ENCODE results near the gene PAOX. TPM values are rescaled to one million over a fixed set of nuclear protein-coding genes. Genes with fewer than 3 reads are reported as not detected.

Gene PAOX
- total and polyA plus RNA-seq, 2 of the 13 experiments (the other 11 are each of a cell fraction or from before 2014, with no cell fraction given) = 0.49 to 0.77 TPM

DNA sequence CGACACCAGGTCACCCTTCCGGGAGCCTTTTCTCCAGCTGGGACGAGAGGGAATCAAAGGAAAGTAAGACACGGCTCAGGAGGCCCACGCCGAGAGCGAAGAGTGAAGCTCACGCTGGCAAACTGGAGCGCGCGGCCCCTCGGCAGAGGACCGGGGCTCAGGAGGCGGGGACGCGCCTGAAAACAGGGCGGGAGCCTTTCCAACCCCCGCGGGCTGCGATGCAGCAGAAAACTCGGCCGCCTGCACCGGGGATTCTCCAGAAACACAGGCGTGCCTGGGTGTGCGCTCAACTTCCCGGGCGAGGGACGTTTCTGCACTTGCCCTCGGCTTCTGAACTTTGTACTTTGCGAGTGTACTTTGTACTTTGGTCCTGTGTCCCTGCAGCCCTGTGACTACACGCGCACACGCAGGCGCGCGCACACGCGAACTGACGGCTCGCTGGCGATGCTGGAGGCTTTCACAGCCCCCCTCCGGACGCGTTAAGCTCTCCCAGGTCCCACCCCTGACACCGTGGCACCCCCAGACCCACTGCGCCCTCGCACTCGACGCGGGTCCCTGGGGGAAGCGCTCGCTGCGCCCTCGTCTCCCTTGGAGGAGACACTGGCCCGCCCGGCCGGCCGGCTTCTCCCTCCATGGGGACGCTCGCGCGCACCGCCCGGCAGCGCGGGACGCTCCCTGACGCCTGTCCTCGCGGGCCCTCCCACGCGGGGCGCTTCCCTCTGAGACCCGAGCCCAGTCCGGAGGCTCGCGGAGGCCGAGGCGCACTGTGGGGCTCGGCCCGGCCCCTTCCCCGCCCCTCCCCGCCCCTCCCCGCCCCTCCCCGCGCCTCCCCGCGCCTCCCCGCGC, 588 bp upstream of the PAOX start (continued):
- TF ChIP-seq, protein P1, sequence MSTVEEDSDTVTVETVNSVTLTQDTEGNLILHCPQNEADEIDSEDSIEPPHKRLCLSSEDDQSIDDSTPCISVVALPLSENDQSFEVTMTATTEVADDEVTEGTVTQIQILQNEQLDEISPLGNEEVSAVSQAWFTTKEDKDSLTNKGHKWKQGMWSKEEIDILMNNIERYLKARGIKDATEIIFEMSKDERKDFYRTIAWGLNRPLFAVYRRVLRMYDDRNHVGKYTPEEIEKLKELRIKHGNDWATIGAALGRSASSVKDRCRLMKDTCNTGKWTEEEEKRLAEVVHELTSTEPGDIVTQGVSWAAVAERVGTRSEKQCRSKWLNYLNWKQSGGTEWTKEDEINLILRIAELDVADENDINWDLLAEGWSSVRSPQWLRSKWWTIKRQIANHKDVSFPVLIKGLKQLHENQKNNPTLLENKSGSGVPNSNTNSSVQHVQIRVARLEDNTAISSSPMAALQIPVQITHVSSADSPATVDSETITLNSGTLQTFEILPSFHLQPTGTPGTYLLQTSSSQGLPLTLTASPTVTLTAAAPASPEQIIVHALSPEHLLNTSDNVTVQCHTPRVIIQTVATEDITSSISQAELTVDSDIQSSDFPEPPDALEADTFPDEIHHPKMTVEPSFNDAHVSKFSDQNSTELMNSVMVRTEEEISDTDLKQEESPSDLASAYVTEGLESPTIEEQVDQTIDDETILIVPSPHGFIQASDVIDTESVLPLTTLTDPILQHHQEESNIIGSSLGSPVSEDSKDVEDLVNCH (CRISPR knock-in tag; IDR thresholded peaks at IDR 0.05) = no peak
- no peak for TF ChIP-seq ZNF441 (CRISPR knock-in tag; IDR thresholded peaks at IDR 0.05; ENCODE audit: borderline replicate concordance)
- no peak for TF ChIP-seq CHD2 (IDR thresholded peaks at IDR 0.05; ENCODE audit: low read depth, low read length)
- no peak for TF ChIP-seq NFIC (IDR thresholded peaks at IDR 0.05; ENCODE audit: low read length)
- peak; percentile 83 for TF ChIP-seq ZNF547 (CRISPR knock-in tag; IDR thresholded peaks at IDR 0.05)
- TF ChIP-seq GATAD2A (CRISPR knock-in tag; IDR thresholded peaks at IDR 0.05) = peak; percentile 48; the same call in 1 of the 2 replicates
- TF ChIP-seq, protein P2, sequence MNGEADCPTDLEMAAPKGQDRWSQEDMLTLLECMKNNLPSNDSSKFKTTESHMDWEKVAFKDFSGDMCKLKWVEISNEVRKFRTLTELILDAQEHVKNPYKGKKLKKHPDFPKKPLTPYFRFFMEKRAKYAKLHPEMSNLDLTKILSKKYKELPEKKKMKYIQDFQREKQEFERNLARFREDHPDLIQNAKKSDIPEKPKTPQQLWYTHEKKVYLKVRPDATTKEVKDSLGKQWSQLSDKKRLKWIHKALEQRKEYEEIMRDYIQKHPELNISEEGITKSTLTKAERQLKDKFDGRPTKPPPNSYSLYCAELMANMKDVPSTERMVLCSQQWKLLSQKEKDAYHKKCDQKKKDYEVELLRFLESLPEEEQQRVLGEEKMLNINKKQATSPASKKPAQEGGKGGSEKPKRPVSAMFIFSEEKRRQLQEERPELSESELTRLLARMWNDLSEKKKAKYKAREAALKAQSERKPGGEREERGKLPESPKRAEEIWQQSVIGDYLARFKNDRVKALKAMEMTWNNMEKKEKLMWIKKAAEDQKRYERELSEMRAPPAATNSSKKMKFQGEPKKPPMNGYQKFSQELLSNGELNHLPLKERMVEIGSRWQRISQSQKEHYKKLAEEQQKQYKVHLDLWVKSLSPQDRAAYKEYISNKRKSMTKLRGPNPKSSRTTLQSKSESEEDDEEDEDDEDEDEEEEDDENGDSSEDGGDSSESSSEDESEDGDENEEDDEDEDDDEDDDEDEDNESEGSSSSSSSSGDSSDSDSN (CRISPR knock-in tag; IDR thresholded peaks at IDR 0.05) = no peak; the same call in 1 of the 2 replicates
- TF ChIP-seq KAT7 (CRISPR knock-in tag; IDR thresholded peaks at IDR 0.05; ENCODE audit: borderline replicate concordance) = peak; percentile 72; the same call in 1 of the 2 replicates
- TF ChIP-seq ZBTB42 (CRISPR knock-in tag; IDR thresholded peaks at IDR 0.05) = peak; percentile 66; the same call in 1 of the 2 replicates
- TF ChIP-seq NFATC3 (CRISPR knock-in tag; IDR thresholded peaks at IDR 0.05) = 0 out of 2 replicates have a peak, but pooled peaks have one; percentile 81
- no peak for TF ChIP-seq GPN1 (CRISPR knock-in tag; IDR thresholded peaks at IDR 0.05; ENCODE audit: borderline replicate concordance)
- TF ChIP-seq BHLHE40 (IDR thresholded peaks at IDR 0.05; ENCODE audit: low read length) = peak; percentile 19; the same call in 1 of the 2 replicates
- TF ChIP-seq ZNF782 (CRISPR knock-in tag; IDR thresholded peaks at IDR 0.05; ENCODE audit: borderline replicate concordance) = no peak
- TF ChIP-seq GTF3A (CRISPR knock-in tag; conservative IDR thresholded peaks at IDR 0.05) = no peak
- TF ChIP-seq, protein P3, sequence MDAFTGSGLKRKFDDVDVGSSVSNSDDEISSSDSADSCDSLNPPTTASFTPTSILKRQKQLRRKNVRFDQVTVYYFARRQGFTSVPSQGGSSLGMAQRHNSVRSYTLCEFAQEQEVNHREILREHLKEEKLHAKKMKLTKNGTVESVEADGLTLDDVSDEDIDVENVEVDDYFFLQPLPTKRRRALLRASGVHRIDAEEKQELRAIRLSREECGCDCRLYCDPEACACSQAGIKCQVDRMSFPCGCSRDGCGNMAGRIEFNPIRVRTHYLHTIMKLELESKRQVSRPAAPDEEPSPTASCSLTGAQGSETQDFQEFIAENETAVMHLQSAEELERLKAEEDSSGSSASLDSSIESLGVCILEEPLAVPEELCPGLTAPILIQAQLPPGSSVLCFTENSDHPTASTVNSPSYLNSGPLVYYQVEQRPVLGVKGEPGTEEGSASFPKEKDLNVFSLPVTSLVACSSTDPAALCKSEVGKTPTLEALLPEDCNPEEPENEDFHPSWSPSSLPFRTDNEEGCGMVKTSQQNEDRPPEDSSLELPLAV (CRISPR knock-in tag; conservative IDR thresholded peaks at IDR 0.05; ENCODE audit: low read depth) = no peak
- TF ChIP-seq, protein P4, sequence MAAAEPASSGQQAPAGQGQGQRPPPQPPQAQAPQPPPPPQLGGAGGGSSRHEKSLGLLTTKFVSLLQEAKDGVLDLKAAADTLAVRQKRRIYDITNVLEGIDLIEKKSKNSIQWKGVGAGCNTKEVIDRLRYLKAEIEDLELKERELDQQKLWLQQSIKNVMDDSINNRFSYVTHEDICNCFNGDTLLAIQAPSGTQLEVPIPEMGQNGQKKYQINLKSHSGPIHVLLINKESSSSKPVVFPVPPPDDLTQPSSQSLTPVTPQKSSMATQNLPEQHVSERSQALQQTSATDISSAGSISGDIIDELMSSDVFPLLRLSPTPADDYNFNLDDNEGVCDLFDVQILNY (CRISPR knock-in tag; conservative IDR thresholded peaks at IDR 0.05) = no peak
- TF ChIP-seq IRF2 (CRISPR knock-in tag; IDR thresholded peaks at IDR 0.05) = peak; percentile 26; the same call in 1 of the 2 replicates
- TF ChIP-seq SMAD9 (CRISPR knock-in tag; IDR thresholded peaks at IDR 0.05) = no peak
- no peak for TF ChIP-seq RBM22 (optimal IDR thresholded peaks at IDR 0.05; ENCODE audit: low read length)
- no peak for TF ChIP-seq IRX3 (CRISPR knock-in tag; IDR thresholded peaks at IDR 0.05; ENCODE audit: borderline replicate concordance, low read depth)
- TF ChIP-seq KLF12 (CRISPR knock-in tag; IDR thresholded peaks at IDR 0.05; ENCODE audit: borderline replicate concordance) = peak; percentile 86
- no peak for TF ChIP-seq ZNF530 (CRISPR knock-in tag; IDR thresholded peaks at IDR 0.05; ENCODE audit: low read depth)
- peak; percentile 89; the same call in 1 of the 2 replicates for TF ChIP-seq WIZ (CRISPR knock-in tag; IDR thresholded peaks at IDR 0.05)
- no peak for TF ChIP-seq RAD51 (IDR thresholded peaks at IDR 0.05; ENCODE audit: borderline replicate concordance)

Measured in HepG2 (cell line).